Left colon (tissue), 2 donors: ENCODE data around the gene LONRF3. TPM values are rescaled to one million over a fixed set of nuclear protein-coding genes. Genes with fewer than 3 reads are reported as not detected.

ENCODE experiments used
- total RNA-seq, 2 donors: library from RNA; stranded (reverse); fragmentation: NEBNext Ultra II Directional; extraction: Animal tissue kit (Norgen Biotek cat#: 25700); gene quantifications; one replicate each; pipeline ENCODE4 v1.2.1, GENCODE V29; 2021
- donor health status: DM: no; HTN: no; CAD: no.
- donor health status: DM: yes; HTN: yes; CAD: no.

The LONRF3 gene
- total RNA-seq, 2 donors from 2014 or later = 10.8 to 11.1 TPM

Other genes starting within 250 kb of the LONRF3 start
- gene IL13RA1, start 247.0 kb upstream of the LONRF3 start, total RNA-seq = 100 to 1,000 TPM; 101 to 112 TPM
- under 1 TPM in 1 of 2 donors, not detected in 1; 0.20 TPM for gene ZCCHC12, start 150.8 kb upstream of the LONRF3 start, total RNA-seq
- gene CT47C1, start 98.4 kb downstream of the LONRF3 start, total RNA-seq = not detected
- gene KIAA1210, start 153.2 kb downstream of the LONRF3 start, total RNA-seq = not detected